ENCODE measurements around the gene KBTBD12. TPM values are rescaled to one million over a fixed set of nuclear protein-coding genes. Genes with fewer than 3 reads are reported as not detected.

Gene KBTBD12
- total and polyA plus RNA-seq, 4 donors = 0.28 to 7.6 (median 4.3) TPM

DNA sequence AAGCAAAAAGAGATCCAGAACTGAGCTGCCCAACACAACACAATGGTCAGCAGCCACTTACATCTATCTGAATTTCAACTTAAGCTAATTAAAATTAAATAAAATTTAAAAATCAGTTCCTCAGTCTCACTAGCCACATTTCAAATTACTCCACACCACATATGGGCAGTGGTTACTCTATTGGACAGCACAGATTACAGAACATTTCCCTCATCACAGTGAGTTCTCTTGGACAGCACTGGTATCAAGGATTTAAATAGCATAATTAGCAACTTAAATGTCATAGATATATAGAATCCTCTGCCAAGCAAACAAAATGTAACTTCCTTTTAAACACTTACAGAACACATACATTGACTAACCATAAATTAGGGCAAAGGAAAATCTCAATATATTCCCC, 64.4 kb downstream of the KBTBD12 start:
- intact Hi-C loops (cut with DNase I) = no loop called here
- H3K4me3 ChIP-seq (ENCODE audit: low read length in 2 of 2) = no peak overlapping the region
- H3K27me3 ChIP-seq (ENCODE audit: control insufficient read depth in 1 of 2, insufficient read depth in 2 of 2, low read length in 1 of 2) = no peaks in the 10 kb centered on the region
- H3K9me3 ChIP-seq (ENCODE audit: control insufficient read depth, low read length) = no peaks in the 10 kb centered on the region
- H3K4me1 ChIP-seq (ENCODE audit: control insufficient read depth in 1 of 2, insufficient read depth in 2 of 2, low read length in 2 of 2) = no peaks in the 10 kb centered on the region
- ATAC-seq (ENCODE audit: low FRiP score) (no peak), DNase-seq (no peak)
- H3K36me3 ChIP-seq (ENCODE audit: control insufficient read depth in 1 of 2, insufficient read depth in 2 of 2, low read length in 1 of 2) = peaks cover 0 to 1% of the 10 kb centered on the region in 2 donors
- H3K27ac ChIP-seq (ENCODE audit: low read depth in 1 of 2, low read length in 2 of 2) = no peak overlapping the region

DNA sequence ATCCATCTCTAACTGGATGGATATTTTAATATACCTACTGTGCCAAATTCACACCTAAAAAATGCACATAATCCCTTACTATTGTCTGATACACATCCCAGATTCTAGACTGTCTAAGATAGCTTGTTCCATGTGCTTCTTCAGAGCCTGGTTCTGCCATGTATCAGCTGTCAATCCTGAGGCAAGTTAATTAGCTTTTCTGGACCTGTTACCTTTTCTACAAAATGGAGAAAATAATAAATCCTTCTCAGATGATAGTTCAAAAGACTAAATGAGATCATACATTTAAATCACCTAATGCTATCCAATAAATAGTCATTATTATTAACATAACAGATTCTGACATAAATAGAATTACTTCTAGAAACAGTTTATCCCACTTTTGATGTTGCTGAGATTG, 66.1 kb downstream of the KBTBD12 start:
- peaks cover 0 to 1% of the 10 kb centered on the region in 2 donors for H3K36me3 ChIP-seq (ENCODE audit: control insufficient read depth in 1 of 2, insufficient read depth in 2 of 2, low read length in 1 of 2)
- no peak overlapping the region for H3K4me3 ChIP-seq (ENCODE audit: low read length in 2 of 2)
- no peaks in the 10 kb centered on the region for H3K9me3 ChIP-seq (ENCODE audit: control insufficient read depth, low read length)
- no peaks in the 10 kb centered on the region for H3K4me1 ChIP-seq (ENCODE audit: control insufficient read depth in 1 of 2, insufficient read depth in 2 of 2, low read length in 2 of 2)
- no peak for ATAC-seq (ENCODE audit: low FRiP score)
- no peak overlapping the region for H3K27ac ChIP-seq (ENCODE audit: low read depth in 1 of 2, low read length in 2 of 2)
- DNase-seq = no peak
- H3K27me3 ChIP-seq (ENCODE audit: control insufficient read depth in 1 of 2, insufficient read depth in 2 of 2, low read length in 1 of 2) = no peaks in the 10 kb centered on the region
- intact Hi-C loops (cut with DNase I) = no loop called here

- Histone ChIP-seq H3K4me3 (ENCODE audit: low read length in 2 of 2) (no peak overlapping the region), H3K4me1 (ENCODE audit: control insufficient read depth in 1 of 2, insufficient read depth in 2 of 2, low read length in 2 of 2) (no peaks in the 10 kb centered on the region), H3K9me3 (ENCODE audit: control insufficient read depth, low read length) (no peaks in the 10 kb centered on the region), H3K27ac (ENCODE audit: low read depth in 1 of 2, low read length in 2 of 2) (no peak overlapping the region), H3K36me3 (ENCODE audit: control insufficient read depth in 1 of 2, insufficient read depth in 2 of 2, low read length in 1 of 2) (peaks cover 0 to 1% of the 10 kb centered on the region in 2 donors), H3K27me3 (ENCODE audit: control insufficient read depth in 1 of 2, insufficient read depth in 2 of 2, low read length in 1 of 2) (no peaks in the 10 kb centered on the region)
- DNase-seq (no peak), ATAC-seq (ENCODE audit: low FRiP score) (no peak)
- intact Hi-C loops (cut with DNase I) = no loop called here
- WGBS, 2 donors = 83 to 86% methylated on average over 3 of the region's 3 CpGs
These were observed 67.1 kb downstream of the KBTBD12 start for GRCh38 chr3:127982155-127982554.

GRCh38 chr3:127984241-127984975, 69.4 kb downstream of the KBTBD12 start:
- no peak for DNase-seq
- H3K36me3 ChIP-seq (ENCODE audit: control insufficient read depth in 1 of 2, insufficient read depth in 2 of 2, low read length in 1 of 2) = peaks cover 0 to 1% of the 10 kb centered on the region in 2 donors
- H3K4me3 ChIP-seq (ENCODE audit: low read length in 2 of 2) = no peak overlapping the region
- no peak for ATAC-seq (ENCODE audit: low FRiP score)
- H3K27me3 ChIP-seq (ENCODE audit: control insufficient read depth in 1 of 2, insufficient read depth in 2 of 2, low read length in 1 of 2) = no peaks in the 10 kb centered on the region
- H3K4me1 ChIP-seq (ENCODE audit: control insufficient read depth in 1 of 2, insufficient read depth in 2 of 2, low read length in 2 of 2) = no peaks in the 10 kb centered on the region
- intact Hi-C loops (cut with DNase I) = no loop called here
- H3K27ac ChIP-seq (ENCODE audit: low read depth in 1 of 2, low read length in 2 of 2) = no peak overlapping the region
- 79 to 85% methylated on average over 8 of the region's 8 CpGs for WGBS, 2 donors
- H3K9me3 ChIP-seq (ENCODE audit: control insufficient read depth, low read length) = no peaks in the 10 kb centered on the region

GRCh38 chr3:127985216-127985615, 70.2 kb downstream of the KBTBD12 start:
- H3K4me1 ChIP-seq (ENCODE audit: control insufficient read depth in 1 of 2, insufficient read depth in 2 of 2, low read length in 2 of 2) = no peaks in the 10 kb centered on the region
- no peaks in the 10 kb centered on the region for H3K9me3 ChIP-seq (ENCODE audit: control insufficient read depth, low read length)
- ATAC-seq (ENCODE audit: low FRiP score) (no peak), DNase-seq (no peak)
- peaks cover 0 to 1% of the 10 kb centered on the region in 2 donors for H3K36me3 ChIP-seq (ENCODE audit: control insufficient read depth in 1 of 2, insufficient read depth in 2 of 2, low read length in 1 of 2)
- no peak overlapping the region for H3K27ac ChIP-seq (ENCODE audit: low read depth in 1 of 2, low read length in 2 of 2)
- WGBS, 2 donors = 92% methylated on average over 4 of the region's 4 CpGs
- H3K4me3 ChIP-seq (ENCODE audit: low read length in 2 of 2) = no peak overlapping the region
- intact Hi-C loops (cut with DNase I) = no loop called here
- H3K27me3 ChIP-seq (ENCODE audit: control insufficient read depth in 1 of 2, insufficient read depth in 2 of 2, low read length in 1 of 2) = no peaks in the 10 kb centered on the region

- intact Hi-C loops (cut with DNase I) = no loop called here
- Histone ChIP-seq H3K9me3 (ENCODE audit: control insufficient read depth, low read length) (no peaks in the 10 kb centered on the region), H3K4me1 (ENCODE audit: control insufficient read depth in 1 of 2, insufficient read depth in 2 of 2, low read length in 2 of 2) (no peaks in the 10 kb centered on the region), H3K4me3 (ENCODE audit: low read length in 2 of 2) (no peak overlapping the region), H3K27me3 (ENCODE audit: control insufficient read depth in 1 of 2, insufficient read depth in 2 of 2, low read length in 1 of 2) (no peaks in the 10 kb centered on the region), H3K27ac (ENCODE audit: low read depth in 1 of 2, low read length in 2 of 2) (no peak overlapping the region), H3K36me3 (ENCODE audit: control insufficient read depth in 1 of 2, insufficient read depth in 2 of 2, low read length in 1 of 2) (peaks cover 0 to 1% of the 10 kb centered on the region in 2 donors)
- WGBS, 2 donors = 93 to 94% methylated on average over 13 of the region's 13 CpGs
- DNase-seq (no peak), ATAC-seq (ENCODE audit: low FRiP score) (no peak)
These were observed 70.7 kb downstream of the KBTBD12 start for GRCh38 chr3:127985655-127986225.

DNA sequence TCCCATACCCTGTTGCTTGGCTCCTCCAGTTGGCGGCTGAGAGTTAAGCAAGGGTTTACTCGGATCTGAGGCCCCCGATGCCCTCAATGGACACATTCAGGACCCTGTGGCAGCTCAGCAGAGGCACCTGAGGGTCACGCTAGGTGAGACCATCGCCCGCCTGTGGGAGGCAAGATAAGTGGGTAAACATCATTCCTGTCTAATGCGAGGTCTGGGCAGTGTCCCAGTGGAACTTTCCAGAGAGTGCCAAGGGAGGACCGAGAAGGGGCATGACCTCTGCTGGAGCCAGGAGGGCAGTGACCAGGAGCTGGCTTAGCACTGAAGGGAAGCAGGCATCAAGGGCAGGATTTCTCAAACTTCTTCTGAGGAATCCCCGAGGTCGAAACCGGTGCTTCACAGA, 71.8 kb downstream of the KBTBD12 start:
- Histone ChIP-seq H3K36me3 (ENCODE audit: control insufficient read depth in 1 of 2, insufficient read depth in 2 of 2, low read length in 1 of 2) (peaks cover 0 to 1% of the 10 kb centered on the region in 2 donors), H3K9me3 (ENCODE audit: control insufficient read depth, low read length) (no peaks in the 10 kb centered on the region), H3K27ac (ENCODE audit: low read depth in 1 of 2, low read length in 2 of 2) (no peak overlapping the region), H3K27me3 (ENCODE audit: control insufficient read depth in 1 of 2, insufficient read depth in 2 of 2, low read length in 1 of 2) (no peaks in the 10 kb centered on the region), H3K4me3 (ENCODE audit: low read length in 2 of 2) (no peak overlapping the region), H3K4me1 (ENCODE audit: control insufficient read depth in 1 of 2, insufficient read depth in 2 of 2, low read length in 2 of 2) (no peaks in the 10 kb centered on the region)
- no peak for DNase-seq
- ATAC-seq (ENCODE audit: low FRiP score) = peak; percentile 31
- intact Hi-C loops (cut with DNase I) = no loop called here
- 82 to 89% methylated on average over 11 of the region's 11 CpGs for WGBS, 2 donors

GRCh38 chr3:127987309-127987995, 72.4 kb downstream of the KBTBD12 start:
- H3K4me3 ChIP-seq (ENCODE audit: low read length in 2 of 2) = no peak overlapping the region
- ATAC-seq (ENCODE audit: low FRiP score) (no peak), DNase-seq (no peak)
- no peaks in the 10 kb centered on the region for H3K4me1 ChIP-seq (ENCODE audit: control insufficient read depth in 1 of 2, insufficient read depth in 2 of 2, low read length in 2 of 2)
- no peaks in the 10 kb centered on the region for H3K9me3 ChIP-seq (ENCODE audit: control insufficient read depth, low read length)
- H3K27me3 ChIP-seq (ENCODE audit: control insufficient read depth in 1 of 2, insufficient read depth in 2 of 2, low read length in 1 of 2) = no peaks in the 10 kb centered on the region
- peaks cover 0 to 1% of the 10 kb centered on the region in 2 donors for H3K36me3 ChIP-seq (ENCODE audit: control insufficient read depth in 1 of 2, insufficient read depth in 2 of 2, low read length in 1 of 2)
- no peak overlapping the region for H3K27ac ChIP-seq (ENCODE audit: low read depth in 1 of 2, low read length in 2 of 2)
- intact Hi-C loops (cut with DNase I) = no loop called here
- WGBS, 2 donors = 90% methylated on average over 7 of the region's 7 CpGs

Data from aorta (tissue), 5 donors.